ENCODE measurements around the gene SCLT1. TPM values are rescaled to one million over a fixed set of nuclear protein-coding genes. Genes with fewer than 3 reads are reported as not detected.
A peak's percentile ranks its signal among the peaks of the same experiment; 100 is the strongest.

SCLT1 gene
- total RNA-seq, 2 donors from 2014 or later, result 18.0 to 19.8 TPM

- intact Hi-C loops (cut with DNase I), result no loop called here
- DNase-seq (ENCODE audit: low spot score), result no peak
Measured at GRCh38 chr4:128906581-128906980, 186.8 kb downstream of the SCLT1 start.

- DNase-seq (ENCODE audit: low spot score), result no peak
Measured at GRCh38 chr4:128904821-128905220, 188.5 kb downstream of the SCLT1 start.

GRCh38 chr4:128880662-128881061 is 212.7 kb downstream of the SCLT1 start:
- DNase-seq (ENCODE audit: low spot score), result no peak
- intact Hi-C loops (cut with DNase I), result no loop called here

More at GRCh38 chr4:128904821-128905220, 188.5 kb downstream of the SCLT1 start:
- intact Hi-C loops (cut with DNase I), result no loop called here

GRCh38 chr4:128879971-128880370 is 213.4 kb downstream of the SCLT1 start:
- no peak for DNase-seq (ENCODE audit: low spot score)
- intact Hi-C loops (cut with DNase I), result no loop called here

- intact Hi-C loops (cut with DNase I), result no loop called here
- DNase-seq (ENCODE audit: low spot score), result no peak
Measured at GRCh38 chr4:128879283-128879682, 214.1 kb downstream of the SCLT1 start.

- intact Hi-C loops (cut with DNase I), result no loop called here
- DNase-seq (ENCODE audit: low spot score), result no peak
Measured at GRCh38 chr4:128877934-128878333, 215.4 kb downstream of the SCLT1 start.

- no peak for DNase-seq (ENCODE audit: low spot score)
- intact Hi-C loops (cut with DNase I), result no loop called here
Measured at GRCh38 chr4:128876200-128876599, 217.1 kb downstream of the SCLT1 start.

- DNase-seq (ENCODE audit: low spot score), result no peak
- intact Hi-C loops (cut with DNase I), result no loop called here
Measured at GRCh38 chr4:128871948-128872347, 221.4 kb downstream of the SCLT1 start.

- intact Hi-C loops (cut with DNase I), result no loop called here
- no peak for DNase-seq (ENCODE audit: low spot score)
Measured at GRCh38 chr4:128869776-128870509, 223.4 kb downstream of the SCLT1 start.

GRCh38 chr4:128868758-128869157 is 224.6 kb downstream of the SCLT1 start:
- intact Hi-C loops (cut with DNase I), result no loop called here
- DNase-seq (ENCODE audit: low spot score), result no peak

GRCh38 chr4:128866691-128867090 is 226.6 kb downstream of the SCLT1 start:
- intact Hi-C loops (cut with DNase I), result no loop called here

GRCh38 chr4:128866269-128866668 is 227.1 kb downstream of the SCLT1 start:
- intact Hi-C loops (cut with DNase I), result no loop called here
- no peak for DNase-seq (ENCODE audit: low spot score)

More at GRCh38 chr4:128866691-128867090, 226.6 kb downstream of the SCLT1 start:
- DNase-seq (ENCODE audit: low spot score), result no peak

- intact Hi-C loops (cut with DNase I), result no loop called here
- no peak for DNase-seq (ENCODE audit: low spot score)
Measured at GRCh38 chr4:128865132-128865531, 228.2 kb downstream of the SCLT1 start.

GRCh38 chr4:128863312-128864075 is 229.8 kb downstream of the SCLT1 start:
- peak; percentile 88 for DNase-seq (ENCODE audit: low spot score)
- intact Hi-C loops (cut with DNase I), result loop anchor here in 1 of 2 donors (2.0 kb wide), 1 partner anchor 673 kb away; no protein-coding TSS in a partner anchor

GRCh38 chr4:128862608-128863311 is 230.6 kb downstream of the SCLT1 start:
- intact Hi-C loops (cut with DNase I), result loop anchor here in 1 of 2 donors (2.0 kb wide), 1 partner anchor 672 kb away; no protein-coding TSS in a partner anchor

GRCh38 chr4:128861856-128862518 is 231.4 kb downstream of the SCLT1 start:
- DNase-seq (ENCODE audit: low spot score), result no peak
- intact Hi-C loops (cut with DNase I), result loop anchor here (1.0 to 2.0 kb wide), 2 partner anchors 411 to 671 kb away; no protein-coding TSS in a partner anchor

More at GRCh38 chr4:128862608-128863311, 230.6 kb downstream of the SCLT1 start:
- DNase-seq (ENCODE audit: low spot score), result no peak

- intact Hi-C loops (cut with DNase I), result no loop called here
- no peak for DNase-seq (ENCODE audit: low spot score)
Measured at GRCh38 chr4:128859887-128860677, 233.3 kb downstream of the SCLT1 start.

- intact Hi-C loops (cut with DNase I), result no loop called here
- no peak for DNase-seq (ENCODE audit: low spot score)
Measured at GRCh38 chr4:128858879-128859671, 234.3 kb downstream of the SCLT1 start.
